IMR-90 (cell line): ENCODE results near the gene GNAZ. TPM values are rescaled to one million over a fixed set of nuclear protein-coding genes. Genes with fewer than 3 reads are reported as not detected.

Experiments used
- ATAC-seq: fragments of 200-7000 bp; cut with Tn5 transposase; 2 replicates; pipeline ENCODE4 v1.9.1; 2020; ENCODE audit warnings: low read depth, mild to moderate bottlenecking, moderate library complexity
- BruUV-seq: library from RNA; stranded (reverse); fragments of 400-500 nt; replicated peaks from 2 replicates; lab custom pipeline; 2021; lab: Mats Ljungman, UMichigan
- CTCF ChIA-PET: fragments of 300-600 bp; formaldehyde crosslinking; extraction: SDS; loops from one replicate; lab custom pipeline; 2021; ENCODE audit warnings: antibody characterized with exemption; lab: Yijun Ruan, JAX
- POLR2A ChIA-PET: fragments of 300-600 bp; sonication (Branson Sonifier 250); formaldehyde crosslinking; loops from one replicate; lab custom pipeline; 2022; ENCODE audit warnings: antibody characterized with exemption; ENCODE audit not compliant: unreplicated experiment; lab: Charles Lee
- DNase-seq: peaks from one replicate; pipeline ENCODE4 v3.0.0; 2013
- H2AFZ ChIP-seq: replicated peaks from 2 replicates; pipeline ENCODE3; 2013; ENCODE audit warnings: low read length, mild to moderate bottlenecking; ENCODE audit not compliant: poor library complexity
- H2AK5ac ChIP-seq: 2 replicates; pipeline ENCODE4 v1.6.1; 2013; ENCODE audit warnings: low read depth, low read length, inconsistent platforms
- H2AK9ac ChIP-seq: replicated peaks from 2 replicates; pipeline ENCODE3; 2013; ENCODE audit warnings: mild to moderate bottlenecking, low read depth, low read length, moderate library complexity; ENCODE audit not compliant: poor library complexity
- H2BK120ac ChIP-seq: 2 replicates; pipeline ENCODE4 v1.6.1; 2013; ENCODE audit warnings: low read depth, low read length, inconsistent platforms
- H2BK15ac ChIP-seq: 3 replicates; pipeline ENCODE4 v1.6.1; 2013; ENCODE audit warnings: low read depth, low read length, inconsistent platforms
- H2BK20ac ChIP-seq: 2 replicates; pipeline ENCODE4 v1.6.1; 2013; ENCODE audit warnings: low read depth, mild to moderate bottlenecking, inconsistent platforms, low read length, moderate library complexity
- H2BK5ac ChIP-seq: 2 replicates; pipeline ENCODE4 v1.6.1; 2013; ENCODE audit warnings: mild to moderate bottlenecking, low read depth, low read length, inconsistent platforms; ENCODE audit not compliant: poor library complexity, severe bottlenecking
- H3K14ac ChIP-seq: replicated peaks from 2 replicates; pipeline ENCODE4 v1.6.1; 2013; ENCODE audit warnings: low read depth, low read length, inconsistent platforms
- H3K18ac ChIP-seq: 2 replicates; pipeline ENCODE4 v1.6.1; 2013; ENCODE audit warnings: low read depth, low read length, control low read depth
- H3K23ac ChIP-seq: 2 replicates; pipeline ENCODE4 v1.6.1; 2013; ENCODE audit warnings: low read depth, low read length, inconsistent platforms
- H3K27ac ChIP-seq: 2 replicates; pipeline ENCODE4 v1.5.1; 2013; ENCODE audit warnings: mild to moderate bottlenecking, control low read depth, low read length; ENCODE audit not compliant: insufficient read depth
- H3K27me3 ChIP-seq: 2 replicates; pipeline ENCODE4 v1.6.1; 2013; ENCODE audit warnings: low read length; ENCODE audit not compliant: control insufficient read depth, insufficient read depth
- H3K36me3 ChIP-seq: 2 replicates; pipeline ENCODE4 v1.6.1; 2013; ENCODE audit warnings: low read length, mixed read lengths; ENCODE audit not compliant: control insufficient read depth, insufficient read depth
- H3K4ac ChIP-seq: 2 replicates; pipeline ENCODE4 v1.6.1; 2013; ENCODE audit warnings: low read depth, low read length, inconsistent platforms
- H3K4me1 ChIP-seq: 2 replicates; pipeline ENCODE4 v1.6.1; 2013; ENCODE audit warnings: low read length, mixed read lengths; ENCODE audit not compliant: control insufficient read depth, insufficient read depth
- H3K4me2 ChIP-seq: 2 replicates; pipeline ENCODE4 v1.6.1; 2013; ENCODE audit warnings: low read depth, mild to moderate bottlenecking, control low read depth, low read length, moderate library complexity
- H3K4me3 ChIP-seq: 2 replicates; pipeline ENCODE4 v1.5.1; 2013; ENCODE audit warnings: low read depth, mild to moderate bottlenecking, control low read depth, low read length, moderate library complexity; ENCODE audit not compliant: insufficient read depth
- H3K56ac ChIP-seq: 2 replicates; pipeline ENCODE4 v1.6.1; 2013; ENCODE audit warnings: low read length, inconsistent platforms; ENCODE audit not compliant: insufficient read depth; ENCODE audit errors: extremely low read depth
- H3K79me1 ChIP-seq, 2 experiments: 2 replicates each; pipeline ENCODE4 v1.6.1; 2013; ENCODE audit warnings: low read length in 2 of 2, inconsistent platforms in 1 of 2, low read depth in 1 of 2
- H3K9ac ChIP-seq: 2 replicates; pipeline ENCODE4 v1.6.1; 2013; ENCODE audit warnings: low read depth, low read length, control low read depth
- H3K9me1 ChIP-seq: 2 replicates; pipeline ENCODE4 v1.6.1; 2013; ENCODE audit warnings: low read length, inconsistent platforms; ENCODE audit not compliant: insufficient read depth
- H3K9me3 ChIP-seq: 2 replicates; pipeline ENCODE4 v1.6.1; 2013; ENCODE audit warnings: low read length; ENCODE audit not compliant: control insufficient read depth, insufficient read depth
- H4K20me1 ChIP-seq: 2 replicates; pipeline ENCODE4 v1.6.1; 2013; ENCODE audit warnings: low read length, inconsistent platforms; ENCODE audit not compliant: insufficient read depth
- H4K5ac ChIP-seq: 2 replicates; pipeline ENCODE4 v1.6.1; 2013; ENCODE audit warnings: mild to moderate bottlenecking, low read depth, low read length, control low read depth
- H4K8ac ChIP-seq, 2 experiments: 2 replicates each; pipeline ENCODE4 v1.6.1; 2013; ENCODE audit warnings: low read depth in 2 of 2, low read length in 2 of 2, control low read depth in 1 of 2, inconsistent platforms in 1 of 2
- H4K91ac ChIP-seq: 2 replicates; pipeline ENCODE4 v1.6.1; 2013; ENCODE audit warnings: low read depth, low read length, inconsistent platforms; ENCODE audit not compliant: insufficient read depth
- BHLHE40 ChIP-seq: fragments of 150-350 bp; IDR thresholded peaks from 2 replicates; pipeline ENCODE4 v1.6.1; 2016; ENCODE audit warnings: mild to moderate bottlenecking, low read depth, low read length
- CEBPB ChIP-seq: IDR thresholded peaks from 2 replicates; pipeline ENCODE4 v1.6.1; 2012; ENCODE audit warnings: low read depth, low read length, improper control_type of control experiment
- CHD1 ChIP-seq: IDR thresholded peaks from 2 replicates; pipeline ENCODE4 v1.6.1; 2012; ENCODE audit warnings: low read depth, low read length, improper control_type of control experiment
- CTCF ChIP-seq: conservative IDR thresholded peaks from 2 replicates; pipeline ENCODE4 v1.5.1; 2012; ENCODE audit warnings: mild to moderate bottlenecking, low read depth, low read length, improper control_type of control experiment
- MAFK ChIP-seq: IDR thresholded peaks from 2 replicates; pipeline ENCODE4 v1.6.1; 2012; ENCODE audit warnings: low read depth, low read length, improper control_type of control experiment
- MAZ ChIP-seq: IDR thresholded peaks from 2 replicates; pipeline ENCODE4 v1.6.1; 2012; ENCODE audit warnings: low read depth, mild to moderate bottlenecking, low read length, improper control_type of control experiment, moderate library complexity, borderline replicate concordance
- NFE2L2 ChIP-seq: fragments of 150-350 bp; IDR thresholded peaks from 2 replicates; pipeline ENCODE4 v1.6.1; 2016; ENCODE audit warnings: low read depth, mild to moderate bottlenecking, low read length
- POLR2A ChIP-seq: IDR thresholded peaks from 2 replicates; pipeline ENCODE4 v1.6.1; 2012; ENCODE audit warnings: mild to moderate bottlenecking, low read depth, low read length
- RAD21 ChIP-seq: IDR thresholded peaks from 2 replicates; pipeline ENCODE4 v1.6.1; 2012; ENCODE audit warnings: low read length, improper control_type of control experiment
- RCOR1 ChIP-seq: IDR thresholded peaks from 2 replicates; pipeline ENCODE4 v1.6.1; 2012; ENCODE audit warnings: mild to moderate bottlenecking, low read length, improper control_type of control experiment; ENCODE audit not compliant: insufficient replicate concordance
- RFX5 ChIP-seq: IDR thresholded peaks from 2 replicates; pipeline ENCODE4 v1.8.0; 2012; ENCODE audit warnings: low read depth, mild to moderate bottlenecking, low read length, moderate library complexity
- SMC3 ChIP-seq: fragments of 150-350 bp; IDR thresholded peaks from 2 replicates; pipeline ENCODE4 v1.6.1; 2016; ENCODE audit warnings: low read depth, mild to moderate bottlenecking, antibody characterized with exemption, low read length, moderate library complexity
- USF2 ChIP-seq: fragments of 150-350 bp; IDR thresholded peaks from 2 replicates; pipeline ENCODE4 v1.6.1; 2017; ENCODE audit warnings: mild to moderate bottlenecking, antibody characterized with exemption, low read length, low read depth
- WGBS, 2 experiments: methylation state at CpG; one replicate each; pipeline versions ENCODE4 v1.1.5 to v1.1.7; 2013; ENCODE audit warnings: missing lambda C conversion rate in 2 of 2; ENCODE audit not compliant: insufficient read length in 1 of 2; ENCODE audit errors: extremely low coverage in 2 of 2; 5-methylcytosine and 5-hydroxymethylcytosine counted together
- dilution Hi-C: fragments of 300-500 bp; cut with HindIII; formaldehyde crosslinking; loops from one replicate; pipeline ENCODE4 v1.14.3; 2018; ENCODE audit warnings: low sequenced_read_pairs; ENCODE audit not compliant: unreplicated experiment
- in situ Hi-C: fragments of 300-500 bp; cut with MboI; formaldehyde crosslinking; loops from 3 replicates; pipeline ENCODE4 v1.14.3; 2019; ENCODE audit warnings: low sequenced_read_pairs, inconsistent platforms, mixed read lengths
- intact Hi-C: fragments of 100-400 bp; cut with micrococcal nuclease; formaldehyde crosslinking; loops from 2 replicates; pipeline ENCODE4 v1.10.0; 2022
- polyA plus RNA-seq, 3 experiments: library from polyadenylated mRNA; depleted of rRNA; stranded (reverse); fragments of >200 nt; gene quantifications; 2 replicates each; pipeline ENCODE4 v1.2.3, GENCODE V29; 2012; ENCODE audit warnings: low replicate concordance in 1 of 3
- total RNA-seq: library from RNA; depleted of rRNA; stranded (reverse); fragments of >200 nt; gene quantifications from 2 replicates; pipeline ENCODE4 v1.2.3, GENCODE V29; 2012

GNAZ gene
- total and polyA plus RNA-seq, 2 of the 4 experiments (the other 2 are of a cell fraction) = 1.5 to 2.5 TPM

- H3K9ac ChIP-seq = no peak overlapping the region
- H3K36me3 ChIP-seq = no peaks in the 10 kb centered on the region
- dilution Hi-C loops = no loop called here
- no peak overlapping the region for H2BK120ac ChIP-seq
- DNase-seq = no peak
- no peak overlapping the region for H3K4ac ChIP-seq
- H3K9me1 ChIP-seq = no peaks in the 10 kb centered on the region
- TF ChIP-seq SMC3 (no peak), MAZ (no peak), USF2 (no peak), CTCF (no peak), MAFK (no peak), NFE2L2 (no peak), RFX5 (no peak), POLR2A (no peak), RCOR1 (no peak), CEBPB (no peak), CHD1 (no peak), RAD21 (no peak), BHLHE40 (no peak)
- H3K4me1 ChIP-seq = no peaks in the 10 kb centered on the region
- no peak overlapping the region for H3K23ac ChIP-seq
- no peaks in the 10 kb centered on the region for H3K79me1 ChIP-seq
- no peak overlapping the region for H2AFZ ChIP-seq
- no peak overlapping the region for H3K14ac ChIP-seq
- H2BK20ac ChIP-seq = no peak overlapping the region
- 92% methylated on average over 4 of the region's 16 CpGs; no CpG with 5 or more reads in 1 of the 2 experiments for WGBS, 2 experiments
- no peak overlapping the region for H3K18ac ChIP-seq
- no peaks in the 10 kb centered on the region for H3K9me3 ChIP-seq
- H3K4me3 ChIP-seq = no peak overlapping the region
- no peak overlapping the region for H2BK15ac ChIP-seq
- H3K27ac ChIP-seq = no peak overlapping the region
- H2AK9ac ChIP-seq = no peak overlapping the region
- H3K56ac ChIP-seq = no peak overlapping the region
- H2AK5ac ChIP-seq = no peak overlapping the region
- H4K8ac ChIP-seq = no peak overlapping the region
- no peaks in the 10 kb centered on the region for H4K20me1 ChIP-seq
- H3K27me3 ChIP-seq = peaks cover 11% of the 10 kb centered on the region; the same call in 1 of the 2 replicates
- no peak overlapping the region for H3K4me2 ChIP-seq
- H2BK5ac ChIP-seq = no peak overlapping the region
- in situ Hi-C loops = no loop called here
- H4K5ac ChIP-seq = no peak overlapping the region
- ChIA-PET CTCF (no interaction called here), POLR2A (no interaction called here)
- intact Hi-C loops = no loop called here
- BruUV-seq = no TSS peak
- H4K91ac ChIP-seq = no peak overlapping the region
- ATAC-seq = no peak
Measured at GRCh38 chr22:23063539-23064380, 6.6 kb upstream of the GNAZ start.
